ENCODE data around the gene DND1. TPM values are rescaled to one million over a fixed set of nuclear protein-coding genes. Genes with fewer than 3 reads are reported as not detected.
"Not testable (repeated sequence)": the region's sequence is repeated elsewhere in the genome, so short reads cannot be mapped to it uniquely, and the experiment has no call there.

The DND1 gene
- total and polyA plus RNA-seq, 4 donors: 0.40 to 2.4 (median 0.72) TPM; not detected in 1

DNA sequence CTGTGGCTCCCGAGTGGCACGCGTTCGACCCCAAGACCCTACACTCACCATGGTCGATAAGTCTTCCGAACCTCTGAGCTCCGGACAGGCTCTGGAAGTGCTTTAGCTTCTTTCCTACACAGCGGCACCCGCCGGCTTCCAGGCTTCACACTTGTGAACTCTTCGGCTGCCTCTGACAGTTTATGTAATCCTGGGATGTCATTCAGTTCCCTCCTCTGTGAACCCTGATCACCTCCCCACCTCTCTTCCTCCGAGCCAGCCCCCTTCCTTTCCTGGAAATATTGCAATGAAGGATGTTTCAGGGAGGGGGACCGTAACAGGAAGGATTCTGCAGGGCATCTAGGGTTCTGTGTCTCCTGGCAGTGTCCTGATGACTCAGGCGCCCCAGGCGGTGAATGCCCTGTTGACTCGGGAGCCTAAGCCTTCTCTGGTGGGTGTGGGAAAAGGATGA lies 40.3 kb downstream of the DND1 start, which contains the start of gene CD14:
Gene CD14, minus strand, starts transcription at position 155 of the 451 bp plus-strand sequence. Its CDS starts 104 bp downstream, at position 51.
- H3K4me1 ChIP-seq (ENCODE audit: control insufficient read depth, insufficient read depth, low read length): peaks cover 17% of the 10 kb centered on the region
- peaks cover 31% of the 10 kb centered on the region for H3K27me3 ChIP-seq (ENCODE audit: control insufficient read depth, insufficient read depth, low read length)
- no peaks in the 10 kb centered on the region for H3K36me3 ChIP-seq (ENCODE audit: control insufficient read depth, insufficient read depth, low read length)
- 3% methylated on average over 11 of the region's 16 CpGs for WGBS (ENCODE audit: insufficient coverage)
- H3K9me3 ChIP-seq (ENCODE audit: control insufficient read depth, insufficient read depth, low read length): peaks cover 3% of the 10 kb centered on the region
- peak within 1 kb of the TSS; percentile 43 for H3K4me3 ChIP-seq (ENCODE audit: low read depth, low read length)
- DNase-seq (ENCODE audit: low read depth in 4 of 6, low spot score in 6 of 6): peak in 2 of 6 donors; percentile 36 to 47
- peak within 1 kb of the TSS; percentile 42 for H3K27ac ChIP-seq (ENCODE audit: low read depth, low read length)

DNA sequence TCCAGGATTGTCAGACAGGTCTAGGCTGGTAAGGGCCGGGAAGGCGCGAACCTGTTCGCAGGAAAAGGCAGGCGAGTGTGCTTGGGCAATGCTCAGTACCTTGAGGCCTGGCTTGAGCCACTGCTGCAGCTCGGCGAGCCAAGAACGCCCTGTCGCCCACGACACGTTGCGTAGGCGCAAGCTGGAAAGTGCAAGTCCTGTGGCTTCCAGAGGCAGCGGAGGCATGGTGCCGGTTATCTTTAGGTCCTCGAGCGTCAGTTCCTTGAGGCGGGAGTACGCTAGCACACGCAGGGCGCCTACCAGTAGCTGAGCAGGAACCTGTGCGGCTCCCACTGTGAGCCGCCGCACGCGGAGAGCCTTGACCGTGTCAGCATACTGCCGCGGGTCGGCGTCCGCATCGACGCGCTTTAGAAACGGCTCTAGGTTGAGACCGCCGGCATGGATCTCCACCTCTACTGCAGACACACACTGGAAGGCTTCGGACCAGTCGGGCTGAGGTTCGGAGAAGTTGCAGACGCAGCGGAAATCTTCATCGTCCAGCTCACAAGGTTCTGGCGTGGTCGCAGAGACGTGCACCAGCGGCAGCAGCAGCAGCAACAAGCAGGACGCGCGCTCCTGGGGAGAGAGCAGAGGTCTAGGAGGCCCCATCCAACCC lies 40.9 kb downstream of the DND1 start:
- peak in 2 of 6 donors; percentile 53 to 70 for DNase-seq (ENCODE audit: low read depth in 4 of 6, low spot score in 6 of 6)
- Histone ChIP-seq H3K27me3 (ENCODE audit: control insufficient read depth, insufficient read depth, low read length) (peaks cover 31% of the 10 kb centered on the region), H3K27ac (ENCODE audit: low read depth, low read length) (peak overlapping the region; percentile 42), H3K4me3 (ENCODE audit: low read depth, low read length) (peak overlapping the region; percentile 43), H3K36me3 (ENCODE audit: control insufficient read depth, insufficient read depth, low read length) (no peaks in the 10 kb centered on the region), H3K9me3 (ENCODE audit: control insufficient read depth, insufficient read depth, low read length) (peaks cover 3% of the 10 kb centered on the region), H3K4me1 (ENCODE audit: control insufficient read depth, insufficient read depth, low read length) (peaks cover 17% of the 10 kb centered on the region)
- 2% methylated on average over 48 of the region's 51 CpGs for WGBS (ENCODE audit: insufficient coverage)

DNA sequence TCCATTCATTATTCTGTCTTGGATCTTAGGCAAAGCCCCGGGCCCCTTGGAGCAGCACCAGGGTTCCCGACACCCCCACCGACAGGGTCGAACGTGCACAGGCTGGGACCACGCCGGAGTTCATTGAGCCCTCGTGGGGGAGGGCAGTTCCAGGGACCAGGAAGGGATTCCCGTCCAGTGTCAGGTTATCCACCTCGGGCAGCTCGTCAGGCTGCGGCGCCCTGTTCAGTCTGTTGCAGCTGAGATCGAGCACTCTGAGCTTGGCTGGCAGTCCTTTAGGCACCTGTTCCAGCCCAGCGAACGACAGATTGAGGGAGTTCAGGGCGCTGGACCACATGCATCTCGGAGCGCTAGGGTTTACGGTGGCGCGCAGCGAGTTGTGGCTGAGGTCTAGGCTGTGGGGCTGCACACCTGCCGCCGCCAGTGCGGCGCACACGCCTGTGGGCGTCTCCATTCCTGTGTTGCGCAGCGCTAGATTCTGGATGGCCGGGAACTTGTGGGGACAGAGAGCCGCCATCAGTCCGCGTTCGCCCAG lies 41.5 kb downstream of the DND1 start:
- peaks cover 31% of the 10 kb centered on the region for H3K27me3 ChIP-seq (ENCODE audit: control insufficient read depth, insufficient read depth, low read length)

DNA sequence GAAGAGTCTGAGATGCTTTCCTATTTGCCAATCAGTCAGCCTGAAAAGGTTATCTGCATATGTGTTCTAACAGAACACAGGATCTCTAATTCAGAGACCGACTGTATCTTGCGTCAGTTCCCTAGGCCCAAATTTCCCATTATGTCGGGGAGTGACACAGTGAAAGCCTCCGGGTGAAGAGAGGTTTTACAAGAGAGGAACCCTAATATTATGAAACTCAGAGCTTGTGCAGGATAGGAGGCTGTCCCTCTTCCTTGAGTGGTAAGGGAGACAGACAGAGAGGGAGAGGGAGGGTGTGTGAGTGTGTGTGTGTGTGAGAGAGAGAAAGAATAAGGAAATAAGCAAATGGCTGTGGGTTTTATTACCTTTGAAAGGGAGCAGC lies 42.3 kb downstream of the DND1 start:
- 83% methylated on average over 1 of the region's 4 CpGs for WGBS (ENCODE audit: insufficient coverage)
- Histone ChIP-seq H3K4me1 (ENCODE audit: control insufficient read depth, insufficient read depth, low read length) (peaks cover 17% of the 10 kb centered on the region), H3K4me3 (ENCODE audit: low read depth, low read length) (no peak overlapping the region), H3K9me3 (ENCODE audit: control insufficient read depth, insufficient read depth, low read length) (peaks cover 3% of the 10 kb centered on the region), H3K27me3 (ENCODE audit: control insufficient read depth, insufficient read depth, low read length) (peaks cover 31% of the 10 kb centered on the region), H3K27ac (ENCODE audit: low read depth, low read length) (no peak overlapping the region), H3K36me3 (ENCODE audit: control insufficient read depth, insufficient read depth, low read length) (no peaks in the 10 kb centered on the region)
- DNase-seq (ENCODE audit: low read depth in 4 of 6, low spot score in 6 of 6): no peak

More for the DNA sequence above, 41.5 kb downstream of the DND1 start:
- Histone ChIP-seq H3K36me3 (ENCODE audit: control insufficient read depth, insufficient read depth, low read length) (no peaks in the 10 kb centered on the region), H3K27ac (ENCODE audit: low read depth, low read length) (peak overlapping the region; percentile 42), H3K4me3 (ENCODE audit: low read depth, low read length) (peak overlapping the region; percentile 43), H3K4me1 (ENCODE audit: control insufficient read depth, insufficient read depth, low read length) (peaks cover 17% of the 10 kb centered on the region), H3K9me3 (ENCODE audit: control insufficient read depth, insufficient read depth, low read length) (peaks cover 3% of the 10 kb centered on the region)
- WGBS (ENCODE audit: insufficient coverage): 12% methylated on average over 36 of the region's 36 CpGs
- DNase-seq (ENCODE audit: low read depth in 4 of 6, low spot score in 6 of 6): no peak

DNA sequence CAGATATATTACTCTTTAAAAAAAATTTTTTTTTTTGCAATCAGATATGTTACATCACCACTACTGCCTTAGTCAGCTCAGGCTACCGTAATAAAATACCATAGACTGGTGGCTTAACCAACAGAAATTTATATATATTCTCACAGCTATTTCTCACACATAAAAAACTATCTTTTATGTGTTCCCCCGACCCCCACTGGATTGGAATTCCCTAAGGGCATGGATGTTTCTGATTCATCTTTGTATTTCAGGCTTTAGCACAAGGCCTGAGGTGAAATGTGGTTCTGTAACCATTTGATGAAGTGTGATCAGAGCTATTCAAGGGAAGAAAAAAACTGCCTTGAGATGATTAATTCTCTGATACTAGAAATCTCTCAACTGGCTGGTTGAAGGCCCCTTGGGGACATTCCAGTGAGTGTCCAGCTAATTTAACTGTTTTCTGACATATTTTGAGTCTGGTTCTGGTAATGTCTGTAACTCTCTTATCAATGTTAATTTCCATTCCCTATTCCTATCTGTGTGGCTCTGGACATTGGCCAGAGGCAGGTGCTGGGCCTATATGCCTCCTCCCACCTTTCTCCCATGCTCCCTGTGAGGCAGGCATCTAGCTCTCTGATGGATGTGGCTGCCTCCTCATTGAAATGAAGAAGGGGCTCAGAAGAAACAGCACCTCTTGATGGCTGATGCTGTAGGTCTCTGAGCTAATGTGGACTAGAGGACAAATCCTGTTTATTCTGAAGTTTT lies 42.9 kb downstream of the DND1 start:
- no peak overlapping the region for H3K27ac ChIP-seq (ENCODE audit: low read depth, low read length)

DNA sequence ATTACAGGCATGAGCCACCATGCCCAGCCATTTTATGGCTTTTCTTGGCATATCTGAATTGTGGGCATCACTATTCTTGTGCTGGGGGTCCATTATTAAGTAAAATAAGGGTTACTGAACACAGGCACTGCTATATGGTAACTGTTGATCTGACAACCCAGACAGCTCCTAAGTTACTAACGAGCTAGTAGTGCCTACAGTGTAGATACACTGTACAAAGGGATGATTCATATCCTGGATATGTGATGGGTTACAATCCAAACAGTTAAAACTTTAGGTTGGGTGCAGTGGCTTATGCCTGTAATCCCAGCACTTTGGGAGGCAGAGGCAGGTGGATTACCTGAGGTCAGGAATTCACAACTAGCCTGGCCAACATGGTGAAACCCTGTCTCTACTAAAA lies 44.7 kb downstream of the DND1 start:
- Histone ChIP-seq H3K27ac (ENCODE audit: low read depth, low read length) (no peak overlapping the region), H3K4me1 (ENCODE audit: control insufficient read depth, insufficient read depth, low read length) (peaks cover 17% of the 10 kb centered on the region), H3K36me3 (ENCODE audit: control insufficient read depth, insufficient read depth, low read length) (no peaks in the 10 kb centered on the region), H3K9me3 (ENCODE audit: control insufficient read depth, insufficient read depth, low read length) (peaks cover 3% of the 10 kb centered on the region), H3K27me3 (ENCODE audit: control insufficient read depth, insufficient read depth, low read length) (peaks cover 28% of the 10 kb centered on the region), H3K4me3 (ENCODE audit: low read depth, low read length) (no peak overlapping the region)
- no CpG with 5 or more reads among the region's 1 CpG for WGBS (ENCODE audit: insufficient coverage)
- no peak for DNase-seq (ENCODE audit: low read depth in 4 of 6, low spot score in 6 of 6)

More for the DNA sequence above, 42.9 kb downstream of the DND1 start:
- H3K27me3 ChIP-seq (ENCODE audit: control insufficient read depth, insufficient read depth, low read length): peaks cover 31% of the 10 kb centered on the region
- DNase-seq (ENCODE audit: low read depth in 4 of 6, low spot score in 6 of 6): no peak
- H3K4me1 ChIP-seq (ENCODE audit: control insufficient read depth, insufficient read depth, low read length): peaks cover 17% of the 10 kb centered on the region
- peaks cover 3% of the 10 kb centered on the region for H3K9me3 ChIP-seq (ENCODE audit: control insufficient read depth, insufficient read depth, low read length)
- H3K4me3 ChIP-seq (ENCODE audit: low read depth, low read length): no peak overlapping the region
- WGBS (ENCODE audit: insufficient coverage): 100% methylated on average over 1 of the region's 2 CpGs
- no peaks in the 10 kb centered on the region for H3K36me3 ChIP-seq (ENCODE audit: control insufficient read depth, insufficient read depth, low read length)

DNA sequence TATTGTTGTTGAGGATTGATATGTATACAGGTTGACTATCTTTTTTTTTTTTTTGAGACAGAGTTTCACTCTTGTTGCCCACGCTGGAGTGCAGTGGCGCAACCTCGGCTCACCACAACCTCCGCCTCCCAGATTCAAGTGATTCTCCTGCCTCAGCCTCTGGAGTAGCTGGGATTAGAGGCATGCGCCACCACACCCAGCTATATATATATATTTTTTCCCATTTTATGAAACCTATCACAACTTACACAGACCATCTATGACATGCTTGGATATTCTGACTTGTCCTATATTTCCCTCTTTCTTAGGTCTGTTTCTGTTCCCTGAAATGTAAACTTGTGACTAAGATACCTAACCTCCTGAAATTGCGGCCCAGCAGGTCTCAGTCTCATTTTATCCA lies 45.4 kb downstream of the DND1 start:
- Histone ChIP-seq H3K4me3 (ENCODE audit: low read depth, low read length) (no peak overlapping the region), H3K9me3 (ENCODE audit: control insufficient read depth, insufficient read depth, low read length) (peaks cover 3% of the 10 kb centered on the region), H3K36me3 (ENCODE audit: control insufficient read depth, insufficient read depth, low read length) (no peaks in the 10 kb centered on the region), H3K27ac (ENCODE audit: low read depth, low read length) (no peak overlapping the region), H3K27me3 (ENCODE audit: control insufficient read depth, insufficient read depth, low read length) (peaks cover 22% of the 10 kb centered on the region), H3K4me1 (ENCODE audit: control insufficient read depth, insufficient read depth, low read length) (peaks cover 14% of the 10 kb centered on the region)
- DNase-seq (ENCODE audit: low read depth in 4 of 6, low spot score in 6 of 6): no peak
- 93% methylated on average over 6 of the region's 6 CpGs for WGBS (ENCODE audit: insufficient coverage)

DNA sequence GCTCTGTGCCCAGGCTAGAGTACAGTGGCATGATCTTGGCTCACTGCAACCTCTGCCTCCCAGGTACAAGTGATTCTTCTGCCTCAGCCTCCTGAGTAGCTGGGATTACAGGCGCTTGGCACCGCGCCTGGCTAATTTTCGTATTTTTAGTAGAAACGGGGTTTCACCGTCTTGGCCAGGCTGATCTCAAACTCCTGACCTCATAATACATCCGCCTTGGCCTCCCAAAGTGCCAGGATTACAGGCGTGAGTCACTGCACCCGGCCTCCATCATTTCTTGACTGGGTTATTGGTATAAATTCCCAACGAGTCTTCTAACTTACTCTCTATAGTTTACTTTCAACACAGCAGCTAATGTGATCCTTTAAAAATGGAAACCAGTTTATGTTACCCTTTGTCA lies 48.5 kb downstream of the DND1 start:
- not testable (repeated sequence) for DNase-seq (ENCODE audit: low read depth in 4 of 6, low spot score in 6 of 6); H3K27ac ChIP-seq (ENCODE audit: low read depth, low read length); H3K36me3 ChIP-seq (ENCODE audit: control insufficient read depth, insufficient read depth, low read length); H3K4me3 ChIP-seq (ENCODE audit: low read depth, low read length); H3K4me1 ChIP-seq (ENCODE audit: control insufficient read depth, insufficient read depth, low read length); H3K9me3 ChIP-seq (ENCODE audit: control insufficient read depth, insufficient read depth, low read length); H3K27me3 ChIP-seq (ENCODE audit: control insufficient read depth, insufficient read depth, low read length)
- WGBS (ENCODE audit: insufficient coverage): 93% methylated on average over 4 of the region's 10 CpGs

DNA sequence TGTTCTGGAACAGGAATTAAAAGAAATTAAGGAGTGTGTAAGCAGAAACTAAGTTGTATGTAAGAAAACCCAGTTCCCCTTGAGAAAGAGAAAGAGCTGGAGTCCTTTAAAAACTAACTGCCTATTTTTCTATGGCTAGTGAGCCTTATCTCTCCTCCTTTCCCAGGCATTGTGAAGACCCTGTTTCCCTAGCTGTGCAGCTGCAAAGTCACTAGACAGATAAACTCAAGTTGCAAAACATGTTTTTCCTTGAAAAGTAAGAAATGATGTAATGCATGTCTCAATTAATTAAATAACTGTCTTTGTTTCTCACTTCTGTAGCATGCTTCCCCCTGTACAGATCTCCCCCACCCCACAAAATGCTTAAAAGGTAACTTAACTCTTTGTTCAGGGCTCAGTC lies 50.3 kb downstream of the DND1 start:
- not testable (repeated sequence) for H3K4me3 ChIP-seq (ENCODE audit: low read depth, low read length); H3K36me3 ChIP-seq (ENCODE audit: control insufficient read depth, insufficient read depth, low read length); H3K9me3 ChIP-seq (ENCODE audit: control insufficient read depth, insufficient read depth, low read length); H3K27ac ChIP-seq (ENCODE audit: low read depth, low read length); H3K27me3 ChIP-seq (ENCODE audit: control insufficient read depth, insufficient read depth, low read length); H3K4me1 ChIP-seq (ENCODE audit: control insufficient read depth, insufficient read depth, low read length); DNase-seq (ENCODE audit: low read depth in 4 of 6, low spot score in 6 of 6)
